Endothelial cell of hepatic sinusoid (primary cell): Measurements from ENCODE around the gene PDGFA.

ENCODE experiments used
- in situ Hi-C: cut with HindIII; loops from 2 replicates; pipeline ENCODE4 v1.10.0; 2017; ENCODE audit warnings: low sequenced_read_pairs

PDGFA gene

GRCh38 chr7:518630-519483 lies 789 bp downstream of the PDGFA start:
- in situ Hi-C loops, result no loop called here

GRCh38 chr7:517774-518629 lies 1.6 kb downstream of the PDGFA start:
- in situ Hi-C loops, result no loop called here

GRCh38 chr7:516606-517456 lies 2.8 kb downstream of the PDGFA start:
- in situ Hi-C loops, result no loop called here

GRCh38 chr7:516216-516605 lies 3.4 kb downstream of the PDGFA start:
- in situ Hi-C loops, result no loop called here

GRCh38 chr7:515628-516027 lies 4.0 kb downstream of the PDGFA start:
- in situ Hi-C loops, result no loop called here

GRCh38 chr7:514651-515598 lies 4.7 kb downstream of the PDGFA start:
- in situ Hi-C loops, result no loop called here

GRCh38 chr7:514242-514641 lies 5.4 kb downstream of the PDGFA start:
- in situ Hi-C loops, result no loop called here

GRCh38 chr7:513521-514166 lies 6.0 kb downstream of the PDGFA start:
- in situ Hi-C loops, result no loop called here

- in situ Hi-C loops, result no loop called here
Observed at GRCh38 chr7:512541-513311, 6.9 kb downstream of the PDGFA start.

GRCh38 chr7:512146-512510 lies 7.5 kb downstream of the PDGFA start:
- in situ Hi-C loops, result no loop called here

- in situ Hi-C loops, result no loop called here
Observed at GRCh38 chr7:511476-512145, 8.0 kb downstream of the PDGFA start.

- in situ Hi-C loops, result no loop called here
Observed at GRCh38 chr7:510782-511281, 8.8 kb downstream of the PDGFA start.

- in situ Hi-C loops, result no loop called here
Observed at GRCh38 chr7:510131-510481, 9.5 kb downstream of the PDGFA start.

- in situ Hi-C loops, result no loop called here
Observed at GRCh38 chr7:509426-510130, 10.1 kb downstream of the PDGFA start.

- in situ Hi-C loops, result no loop called here
Observed at GRCh38 chr7:508461-509170, 11.0 kb downstream of the PDGFA start.

GRCh38 chr7:507623-508300 lies 11.9 kb downstream of the PDGFA start:
- in situ Hi-C loops, result no loop called here
